B cell (primary cell): ENCODE measurements around the gene TINAG.

Experiments used
- CTCF ChIP-seq: fragments of 200-600 bp; IDR thresholded peaks from one replicate; pipeline ENCODE4 v1.8.0; 2022; ENCODE audit warnings: antibody characterized with exemption, mild to moderate bottlenecking
- EZH2 ChIP-seq: IDR thresholded peaks from 2 replicates; pipeline ENCODE4 v1.6.1; 2012; ENCODE audit warnings: borderline replicate concordance, low read depth, mild to moderate bottlenecking, moderate library complexity, low read length; ENCODE audit not compliant: insufficient read depth, poor library complexity, severe bottlenecking

GRCh38 chr6:54411767-54412166, 103.5 kb downstream of the TINAG start:
- TF ChIP-seq CTCF, result no peak
- no peak for TF ChIP-seq EZH2
